HCT116 (cell line): ENCODE results near the gene QRICH2. TPM values are rescaled to one million over a fixed set of nuclear protein-coding genes. Genes with fewer than 3 reads are reported as not detected.

ENCODE experiments used
- ATAC-seq: fragments of 200-7000 bp; cut with Tn5 transposase; 2 replicates; pipeline ENCODE4 v1.9.1; 2020; ENCODE audit warnings: mild to moderate bottlenecking, moderate library complexity
- BruUV-seq: library from RNA; stranded (reverse); fragments of 400-500 nt; replicated peaks from 2 replicates; lab custom pipeline; 2021; lab: Mats Ljungman, UMichigan
- CTCF ChIA-PET: fragments of 300-600 bp; sonication (Branson Sonifier 250); formaldehyde crosslinking; loops from one replicate; lab custom pipeline; 2021; ENCODE audit warnings: antibody characterized with exemption; lab: Charles Lee
- POLR2A ChIA-PET: fragments of 300-600, 350-600 bp; sonication (Branson Sonifier 250); formaldehyde crosslinking; loops from one replicate; lab custom pipeline; 2021; ENCODE audit warnings: antibody characterized with exemption; lab: Charles Lee
- RAD21 ChIA-PET, 2 experiments: fragments of 300-600 bp; sonication (Branson Sonifier 250); formaldehyde crosslinking; loops; one replicate each; lab custom pipeline; 2023; ENCODE audit warnings: low total read pairs in 2 of 2; ENCODE audit not compliant: uncharacterized antibody in 2 of 2, unreplicated experiment in 2 of 2, low non-redundant PET in 1 of 2; lab: Charles Lee
- DNase-seq: peaks from one replicate; pipeline ENCODE4 v3.0.0-alpha.2; 2010; ENCODE audit warnings: low read depth, low spot score
- H2AFZ ChIP-seq: fragments of 200-600 bp; shearing (Covaris generic), sonication (generic); 2 replicates; pipeline ENCODE4 v1.6.1; 2017; ENCODE audit warnings: low read depth, mixed run types, mixed read lengths, antibody characterized with exemption, low read length; ENCODE audit not compliant: poor library complexity, severe bottlenecking
- H3K27ac ChIP-seq: 2 replicates; pipeline ENCODE4 v1.5.1; 2012; ENCODE audit warnings: low read depth, low read length
- H3K27me3 ChIP-seq: fragments of 200-600 bp; sonication (generic); 2 replicates; pipeline ENCODE4 v1.6.1; 2016; ENCODE audit warnings: mixed run types, low read length, mixed read lengths; ENCODE audit not compliant: insufficient read depth
- H3K36me3 ChIP-seq, 2 experiments: fragments of 200-500 bp in 1 of 2; fragments of 200-600 bp in 1 of 2; sonication (Bioruptor generic) in 1 of 2; sonication (generic) in 1 of 2; 2 replicates each; pipeline versions ENCODE4 v1.5.1 to v1.6.1; 2014 to 2016; ENCODE audit warnings: low read length in 2 of 2, inconsistent platforms in 1 of 2, mixed read lengths in 1 of 2, mixed run types in 1 of 2; ENCODE audit not compliant: insufficient read depth in 2 of 2, control insufficient read depth in 1 of 2
- H3K4me1 ChIP-seq, 2 experiments: fragments of 200-600 bp in 1 of 2; sonication (generic) in 1 of 2; 2 replicates each; pipeline versions ENCODE4 v1.5.1 to v1.6.1; 2012 to 2017; ENCODE audit warnings: low read length in 2 of 2, inconsistent platforms in 1 of 2, mild to moderate bottlenecking in 1 of 2, mixed read lengths in 1 of 2, mixed run types in 1 of 2, moderate library complexity in 1 of 2; ENCODE audit not compliant: insufficient read depth in 2 of 2, control insufficient read depth in 1 of 2
- H3K4me2 ChIP-seq: fragments of 200-600 bp; sonication (generic); 2 replicates; pipeline ENCODE4 v1.6.1; 2017; ENCODE audit warnings: mixed run types, low read length, mixed read lengths
- H3K4me3 ChIP-seq, 2 experiments: fragments of 200-600 bp in 1 of 2; sonication (generic) in 1 of 2; replicated peaks in 1 of 2; 2 replicates each; pipeline ENCODE4 v1.5.1; 2011 to 2016; ENCODE audit warnings: low read length in 2 of 2, control low read depth in 1 of 2, low read depth in 1 of 2, mild to moderate bottlenecking in 1 of 2, mixed read lengths in 1 of 2, mixed run types in 1 of 2
- H3K79me2 ChIP-seq: fragments of 200-600 bp; sonication (generic); 2 replicates; pipeline ENCODE4 v1.6.1; 2017; ENCODE audit warnings: mild to moderate bottlenecking, mixed run types, low read length, moderate library complexity, mixed read lengths; ENCODE audit not compliant: insufficient read depth
- H3K9ac ChIP-seq: fragments of 200-600 bp; sonication (generic); 2 replicates; pipeline ENCODE4 v1.6.1; 2016; ENCODE audit warnings: low read length, mixed read lengths
- H3K9me2 ChIP-seq: fragments of 200-600 bp; sonication (generic), shearing (Covaris generic); 2 replicates; pipeline ENCODE4 v1.6.1; 2017; ENCODE audit warnings: mixed run types, mild to moderate bottlenecking, moderate library complexity; ENCODE audit not compliant: insufficient read depth
- H3K9me3 ChIP-seq, 2 experiments: fragments of 200-500 bp in 1 of 2; fragments of 200-600 bp in 1 of 2; sonication (Bioruptor generic) in 1 of 2; sonication (generic) in 1 of 2; 2 replicates each; pipeline ENCODE4 v1.6.1; 2014 to 2017; ENCODE audit warnings: low read length in 2 of 2, mixed read lengths in 2 of 2, inconsistent platforms in 1 of 2, low read depth in 1 of 2, mild to moderate bottlenecking in 1 of 2, mixed run types in 1 of 2, moderate library complexity in 1 of 2; ENCODE audit not compliant: control insufficient read depth in 1 of 2, insufficient read depth in 1 of 2
- H4K20me1 ChIP-seq: fragments of 200-600 bp; sonication (generic), shearing (Covaris generic); 2 replicates; pipeline ENCODE4 v1.6.1; 2017; ENCODE audit warnings: mixed run types, mild to moderate bottlenecking, moderate library complexity; ENCODE audit not compliant: insufficient read depth
- EGR1 ChIP-seq: IDR thresholded peaks from 2 replicates; pipeline ENCODE4 v1.6.1; 2012; ENCODE audit warnings: low read depth
- EZH2 ChIP-seq: fragments of 200-600 bp; sonication (generic); IDR thresholded peaks from 2 replicates; pipeline ENCODE4 v1.6.1; 2017; ENCODE audit warnings: antibody characterized with exemption, mixed run types
- EZH2phosphoT487 ChIP-seq: fragments of 200-600 bp; IDR thresholded peaks from 2 replicates; pipeline ENCODE4 v1.6.1; 2018; ENCODE audit warnings: antibody characterized with exemption, borderline replicate concordance
- FOSL1 ChIP-seq: IDR thresholded peaks from 2 replicates; pipeline ENCODE4 v1.6.1; 2012; ENCODE audit warnings: low read depth
- JUND ChIP-seq: IDR thresholded peaks from 2 replicates; pipeline ENCODE4 v1.6.1; 2012
- RAD21 ChIP-seq: IDR thresholded peaks from 2 replicates; pipeline ENCODE4 v1.6.1; 2012; ENCODE audit warnings: low read depth, mild to moderate bottlenecking
- SRF ChIP-seq: IDR thresholded peaks from 2 replicates; pipeline ENCODE4 v1.6.1; 2012; ENCODE audit warnings: low read depth
- YY1 ChIP-seq: IDR thresholded peaks from 2 replicates; pipeline ENCODE4 v1.6.1; 2011; ENCODE audit warnings: low read length, low read depth, moderate library complexity, mild to moderate bottlenecking; ENCODE audit not compliant: insufficient replicate concordance; ENCODE audit errors: extremely low read depth
- ZBTB33 ChIP-seq: IDR thresholded peaks from 2 replicates; pipeline ENCODE4 v1.6.1; 2011; ENCODE audit warnings: mild to moderate bottlenecking, low read length, moderate library complexity; ENCODE audit not compliant: insufficient replicate concordance; ENCODE audit errors: extremely low read depth
- ZFX ChIP-seq: fragments of 450-650 bp; IDR thresholded peaks from 2 replicates; pipeline ENCODE4 v1.6.1; 2017
- intact Hi-C: fragments of 100-400 bp; cut with micrococcal nuclease; formaldehyde crosslinking; loops from 2 replicates; pipeline ENCODE4 v1.10.0; 2022
- total RNA-seq: library from RNA; stranded (reverse); gene quantifications from one replicate; pipeline ENCODE4 v1.2.1, GENCODE V29; 2021; ENCODE audit not compliant: unreplicated experiment

The QRICH2 gene
- total RNA-seq, 1 experiment from 2014 or later: 4.9 TPM

GRCh38 chr17:76274112-76274956 lies 33.7 kb downstream of the QRICH2 start:
- POLR2A ChIA-PET: interaction anchor here (0.7 to 1.3 kb wide), 3 partner anchors 10 to 171 kb away, joined by 3 read pairs; partner anchors contain the start of genes EXOC7 and UBALD2
- H3K27ac ChIP-seq: no peak overlapping the region
- CTCF ChIA-PET: interaction anchor here (1.1 to 1.8 kb wide), 3 partner anchors 153 to 260 kb away, joined by 3 to 4 read pairs (median 3); no protein-coding TSS in a partner anchor
- ATAC-seq (no peak), DNase-seq (no peak)
- TF ChIP-seq SRF (no peak), EZH2phosphoT487 (no peak), YY1 (no peak), ZBTB33 (no peak), FOSL1 (no peak), RAD21 (no peak), EGR1 (no peak), EZH2 (no peak), JUND (no peak), ZFX (no peak)
- H3K4me3 ChIP-seq: no peak overlapping the region
- no peak overlapping the region for H3K4me2 ChIP-seq
- peaks cover 0 to 13% of the 10 kb centered on the region in 2 experiments; a peak in 2 of 4 replicates for H3K4me1 ChIP-seq
- RAD21 ChIA-PET: no interaction called here
- no peaks in the 10 kb centered on the region for H4K20me1 ChIP-seq
- no peak overlapping the region for H3K9ac ChIP-seq
- no peak overlapping the region for H2AFZ ChIP-seq
- peaks cover 0 to 11% of the 10 kb centered on the region in 2 experiments; a peak in 1 of 4 replicates for H3K36me3 ChIP-seq
- no peaks in the 10 kb centered on the region for H3K9me2 ChIP-seq
- H3K27me3 ChIP-seq: no peaks in the 10 kb centered on the region
- no peaks in the 10 kb centered on the region; the same call in 1 of the 2 replicates for H3K79me2 ChIP-seq
- H3K9me3 ChIP-seq: no peaks in the 10 kb centered on the region
- intact Hi-C loops: no loop called here
- no TSS peak for BruUV-seq
